Measurements from ENCODE around the gene AP4B1.
"Not testable (repeated sequence)": the region's sequence is repeated elsewhere in the genome, so short reads cannot be mapped to it uniquely, and the experiment has no call there.

The AP4B1 gene

GRCh38 chr1:113904674-113905434 lies at the start of gene AP4B1, which contains the start of gene DCLRE1B:
Gene AP4B1 (minus strand): TSS chr1:113904799. CDS start chr1:113904717, 82 bp downstream.
Gene DCLRE1B (plus strand): TSS chr1:113905326. CDS start chr1:113905587, 261 bp downstream.
- TF ChIP-seq CTCF (IDR thresholded peaks at IDR 0.05; ENCODE audit: low read depth, low read length, missing control alignments): peak; percentile 74
- peak; percentile 98 for DNase-seq (ENCODE audit: extremely low read depth, low read depth)
- H3K4me3 ChIP-seq (replicated peaks; ENCODE audit: low read depth, low read length): peak within 1 kb of the TSS; percentile 95

- H3K4me3 ChIP-seq (replicated peaks; ENCODE audit: low read depth, low read length): no peak overlapping the region
- TF ChIP-seq CTCF (IDR thresholded peaks at IDR 0.05; ENCODE audit: low read depth, low read length, missing control alignments): no peak
- DNase-seq (ENCODE audit: extremely low read depth, low read depth): no peak
Measured at GRCh38 chr1:113951719-113952118, 47.1 kb upstream of the AP4B1 start.

GRCh38 chr1:113950908-113951307 lies 46.3 kb upstream of the AP4B1 start:
- no peak for DNase-seq (ENCODE audit: extremely low read depth, low read depth)
- TF ChIP-seq CTCF (IDR thresholded peaks at IDR 0.05; ENCODE audit: low read depth, low read length, missing control alignments): no peak

GRCh38 chr1:113949007-113949406 lies 44.4 kb upstream of the AP4B1 start:
- no peak overlapping the region for H3K4me3 ChIP-seq (replicated peaks; ENCODE audit: low read depth, low read length)
- peak; percentile 34 for TF ChIP-seq CTCF (IDR thresholded peaks at IDR 0.05; ENCODE audit: low read depth, low read length, missing control alignments)
- DNase-seq (ENCODE audit: extremely low read depth, low read depth): no peak

More at GRCh38 chr1:113950908-113951307, 46.3 kb upstream of the AP4B1 start:
- no peak overlapping the region for H3K4me3 ChIP-seq (replicated peaks; ENCODE audit: low read depth, low read length)

GRCh38 chr1:113948151-113948550 lies 43.6 kb upstream of the AP4B1 start:
- not testable (repeated sequence) for DNase-seq (ENCODE audit: extremely low read depth, low read depth); H3K4me3 ChIP-seq (replicated peaks; ENCODE audit: low read depth, low read length)

GRCh38 chr1:113947388-113948107 lies 42.9 kb upstream of the AP4B1 start:
- H3K4me3 ChIP-seq (replicated peaks; ENCODE audit: low read depth, low read length): no peak overlapping the region
- no peak for DNase-seq (ENCODE audit: extremely low read depth, low read depth)
- TF ChIP-seq CTCF (IDR thresholded peaks at IDR 0.05; ENCODE audit: low read depth, low read length, missing control alignments): no peak

- no peak for DNase-seq (ENCODE audit: extremely low read depth, low read depth)
- TF ChIP-seq CTCF (IDR thresholded peaks at IDR 0.05; ENCODE audit: low read depth, low read length, missing control alignments): no peak
- no peak overlapping the region for H3K4me3 ChIP-seq (replicated peaks; ENCODE audit: low read depth, low read length)
Measured at GRCh38 chr1:113946678-113947387, 42.2 kb upstream of the AP4B1 start.

Data from HFF-Myc (cell line).